ENCODE measurements around the gene GOLGA8J. TPM values are rescaled to one million over a fixed set of nuclear protein-coding genes. Genes with fewer than 3 reads are reported as not detected.
"Not testable (repeated sequence)": the region's sequence is repeated elsewhere in the genome, so short reads cannot be mapped to it uniquely, and the experiment has no call there.

The GOLGA8J gene, protein sequence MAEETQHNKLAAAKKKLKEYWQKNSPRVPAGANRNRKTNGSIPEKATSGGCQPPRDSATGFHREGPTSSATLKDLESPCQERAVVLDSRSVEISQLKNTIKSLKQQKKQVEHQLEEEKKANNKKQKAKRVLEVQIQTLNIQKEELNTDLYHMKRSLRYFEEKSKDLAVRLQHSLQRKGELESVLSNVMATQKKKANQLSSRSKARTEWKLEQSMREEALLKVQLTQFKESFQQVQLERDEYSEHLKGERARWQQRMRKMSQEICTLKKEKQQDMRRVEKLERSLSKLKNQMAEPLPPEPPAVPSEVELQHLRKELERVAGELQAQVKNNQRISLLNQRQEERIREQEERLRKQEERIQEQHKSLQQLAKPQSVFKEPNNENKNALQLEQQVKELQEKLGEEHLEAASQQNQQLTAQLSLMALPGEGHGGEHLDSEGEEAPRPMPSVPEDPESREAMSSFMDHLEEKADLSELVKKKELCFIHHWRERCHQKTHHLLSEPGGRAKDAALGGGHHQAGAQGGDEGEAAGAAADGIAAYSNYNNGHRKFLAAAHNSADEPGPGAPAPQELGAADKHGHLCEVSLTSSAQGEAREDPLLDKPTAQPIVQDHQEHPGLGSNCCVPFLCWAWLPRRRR
- total RNA-seq: not detected in 2 replicates

GRCh38 chr15:30082655-30083054 lies at the start of gene GOLGA8J:
TSS of gene GOLGA8J (plus strand) at chr15:30082955. CDS start at chr15:30083053, 98 bp downstream.
- H3K27ac Mint-ChIP-seq; intact Hi-C loops (cut with micrococcal nuclease): not testable (repeated sequence)

DNA sequence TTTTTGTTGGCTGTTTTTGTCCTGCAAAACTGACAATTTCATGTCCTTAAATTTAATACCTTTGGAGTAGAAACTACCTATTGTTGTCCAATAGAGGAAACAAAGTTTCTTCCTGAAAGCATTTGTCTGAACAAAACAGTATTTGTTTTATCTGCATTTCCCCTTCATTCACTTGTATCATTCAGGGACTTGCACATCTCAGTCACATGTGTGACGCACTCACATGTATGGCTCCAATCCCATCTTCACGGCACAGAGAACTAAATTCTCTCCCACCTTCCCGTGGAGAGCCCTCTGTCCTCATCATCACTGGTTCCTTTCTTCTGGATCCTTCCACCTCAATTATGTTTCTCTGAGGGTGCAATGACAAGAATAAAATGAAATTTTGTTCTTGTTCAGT lies 49.5 kb upstream of the GOLGA8J start:
- Mint-ChIP-seq H3K27ac (no peak overlapping the region), H3K4me1 (no peaks in the 10 kb centered on the region), H3K9me3 (no peaks in the 10 kb centered on the region), H3K36me3 (ENCODE audit: low read depth) (no peaks in the 10 kb centered on the region), H3K27me3 (no peaks in the 10 kb centered on the region), H3K4me3 (no peak overlapping the region)
- no peak for DNase-seq
- intact Hi-C loops (cut with micrococcal nuclease): no loop called here

More at GRCh38 chr15:30082655-30083054, at the start of gene GOLGA8J:
- not testable (repeated sequence) for DNase-seq; H3K36me3 Mint-ChIP-seq (ENCODE audit: low read depth); H3K27me3 Mint-ChIP-seq; H3K4me1 Mint-ChIP-seq; H3K4me3 Mint-ChIP-seq; H3K9me3 Mint-ChIP-seq

GRCh38 chr15:30033763-30034162 lies 49.0 kb upstream of the GOLGA8J start:
- H3K4me3 Mint-ChIP-seq: no peak overlapping the region
- H3K9me3 Mint-ChIP-seq: no peaks in the 10 kb centered on the region
- no peaks in the 10 kb centered on the region for H3K4me1 Mint-ChIP-seq
- intact Hi-C loops (cut with micrococcal nuclease): no loop called here
- no peaks in the 10 kb centered on the region for H3K27me3 Mint-ChIP-seq
- no peak for DNase-seq
- no peaks in the 10 kb centered on the region for H3K36me3 Mint-ChIP-seq (ENCODE audit: low read depth)
- H3K27ac Mint-ChIP-seq: no peak overlapping the region

DNA sequence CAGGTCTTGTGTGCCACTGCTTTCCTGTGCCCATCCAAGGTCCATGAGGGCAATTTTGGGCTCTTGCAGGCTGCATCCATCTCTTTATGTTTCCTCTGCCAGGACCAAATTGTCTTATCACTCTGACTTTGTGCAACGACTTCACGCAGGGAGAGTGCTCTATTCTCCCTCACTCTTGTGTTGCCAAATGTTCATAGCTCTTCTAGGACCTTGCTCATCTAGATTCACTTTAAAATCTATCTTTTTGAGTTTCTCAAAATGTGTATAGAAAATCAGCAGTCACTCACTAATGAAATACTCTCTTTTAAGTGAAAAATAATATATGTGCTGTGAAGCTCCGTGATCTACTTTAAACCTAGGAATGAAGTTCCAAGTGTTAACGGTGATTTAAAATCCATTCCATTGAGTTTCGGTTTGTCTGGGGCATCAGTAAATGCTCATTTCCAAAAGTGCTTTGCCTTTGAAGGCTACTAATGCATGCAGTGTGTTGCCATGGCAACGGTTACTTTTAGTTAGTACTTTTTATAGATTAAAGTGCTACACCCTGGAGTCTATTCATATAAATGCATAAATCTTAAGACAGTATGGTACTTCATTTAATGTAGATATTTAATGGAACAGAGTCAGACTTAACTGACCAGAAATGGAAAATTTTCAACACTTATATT lies 46.6 kb upstream of the GOLGA8J start:
- Mint-ChIP-seq H3K27me3 (no peaks in the 10 kb centered on the region), H3K4me3 (no peak overlapping the region), H3K9me3 (no peaks in the 10 kb centered on the region)

DNA sequence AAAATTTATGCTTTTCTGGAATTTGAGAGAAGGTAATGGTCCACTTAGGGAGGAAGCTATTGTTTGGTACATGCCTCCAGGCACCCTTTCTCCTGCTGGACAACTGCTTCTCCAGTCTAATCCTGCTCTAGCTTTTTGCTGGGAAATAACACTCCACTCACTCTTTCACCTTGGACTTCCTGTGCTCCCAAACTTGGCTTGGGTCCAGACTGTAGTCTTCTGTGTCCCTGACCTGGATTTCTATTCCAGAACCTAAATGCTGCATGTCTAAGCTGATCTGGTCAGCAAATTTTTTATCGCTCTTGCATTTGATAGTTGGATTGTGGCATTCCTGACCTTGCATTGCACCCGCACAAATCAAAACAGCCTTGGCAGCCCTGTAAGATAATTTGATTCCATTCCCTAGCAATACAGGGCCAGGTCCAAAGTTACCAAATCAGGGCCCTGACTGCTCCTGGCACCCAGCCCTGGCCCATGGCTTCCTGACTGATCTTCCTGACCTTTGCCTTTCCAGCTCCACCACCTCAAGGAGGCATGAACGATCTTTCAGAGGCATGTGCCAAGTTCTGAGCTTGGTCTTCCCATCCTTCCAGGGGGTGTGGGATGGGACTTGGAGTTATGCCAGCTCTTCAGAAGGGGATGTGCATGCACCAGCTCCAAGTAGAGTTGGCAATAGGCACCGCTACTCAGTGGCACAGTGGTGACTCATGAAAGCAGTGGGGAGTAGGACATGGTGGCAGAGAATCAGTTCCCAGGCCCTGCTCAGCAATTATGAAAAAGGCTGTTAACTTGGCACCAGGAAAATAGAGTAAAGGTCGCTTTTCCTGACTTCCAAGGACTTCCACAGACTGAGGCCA lies 43.9 kb upstream of the GOLGA8J start:
- no peak for DNase-seq
- Mint-ChIP-seq H3K4me1 (no peaks in the 10 kb centered on the region), H3K4me3 (no peak overlapping the region), H3K36me3 (ENCODE audit: low read depth) (no peaks in the 10 kb centered on the region), H3K27ac (no peak overlapping the region), H3K27me3 (no peaks in the 10 kb centered on the region), H3K9me3 (no peaks in the 10 kb centered on the region)
- intact Hi-C loops (cut with micrococcal nuclease): no loop called here

More for the DNA sequence above, 46.6 kb upstream of the GOLGA8J start:
- Mint-ChIP-seq H3K36me3 (ENCODE audit: low read depth) (no peaks in the 10 kb centered on the region), H3K27ac (no peak overlapping the region), H3K4me1 (no peaks in the 10 kb centered on the region)
- intact Hi-C loops (cut with micrococcal nuclease): no loop called here
- DNase-seq: no peak

- intact Hi-C loops (cut with micrococcal nuclease): no loop called here
- Mint-ChIP-seq H3K4me1 (no peaks in the 10 kb centered on the region), H3K9me3 (no peaks in the 10 kb centered on the region), H3K4me3 (no peak overlapping the region), H3K36me3 (ENCODE audit: low read depth) (no peaks in the 10 kb centered on the region), H3K27ac (no peak overlapping the region), H3K27me3 (no peaks in the 10 kb centered on the region)
- DNase-seq: no peak
Measured at GRCh38 chr15:30041868-30042267, 40.9 kb upstream of the GOLGA8J start.

- H3K27me3 Mint-ChIP-seq: no peaks in the 10 kb centered on the region
- no peak for DNase-seq
Measured at GRCh38 chr15:30042556-30042955, 40.2 kb upstream of the GOLGA8J start.

DNA sequence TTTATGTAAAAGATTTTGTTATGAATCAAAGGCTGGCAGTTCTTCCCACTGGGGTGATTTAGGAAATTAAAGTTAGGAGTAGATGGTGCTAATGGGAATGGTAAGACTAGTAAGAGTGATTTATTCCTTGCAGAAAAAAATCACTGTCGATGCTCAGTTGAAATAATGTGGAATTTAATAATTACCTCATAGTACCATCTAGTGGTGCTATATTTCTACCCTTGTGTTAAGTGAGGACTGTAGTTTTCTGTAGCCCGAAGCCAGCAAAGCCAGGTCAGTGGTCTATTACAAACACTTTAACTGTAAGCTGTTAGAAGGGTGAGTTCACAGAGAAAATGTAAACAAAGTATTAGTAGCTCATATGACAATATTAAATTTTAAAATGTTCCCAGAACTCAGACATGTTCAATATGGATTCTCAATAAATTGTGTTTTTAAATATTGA lies 39.5 kb upstream of the GOLGA8J start:
- H3K36me3 Mint-ChIP-seq (ENCODE audit: low read depth): no peaks in the 10 kb centered on the region
- intact Hi-C loops (cut with micrococcal nuclease): no loop called here

More at GRCh38 chr15:30042556-30042955, 40.2 kb upstream of the GOLGA8J start:
- H3K36me3 Mint-ChIP-seq (ENCODE audit: low read depth): no peaks in the 10 kb centered on the region
- H3K9me3 Mint-ChIP-seq: no peaks in the 10 kb centered on the region
- no peaks in the 10 kb centered on the region for H3K4me1 Mint-ChIP-seq
- no peak overlapping the region for H3K4me3 Mint-ChIP-seq
- H3K27ac Mint-ChIP-seq: no peak overlapping the region
- intact Hi-C loops (cut with micrococcal nuclease): no loop called here

DNA sequence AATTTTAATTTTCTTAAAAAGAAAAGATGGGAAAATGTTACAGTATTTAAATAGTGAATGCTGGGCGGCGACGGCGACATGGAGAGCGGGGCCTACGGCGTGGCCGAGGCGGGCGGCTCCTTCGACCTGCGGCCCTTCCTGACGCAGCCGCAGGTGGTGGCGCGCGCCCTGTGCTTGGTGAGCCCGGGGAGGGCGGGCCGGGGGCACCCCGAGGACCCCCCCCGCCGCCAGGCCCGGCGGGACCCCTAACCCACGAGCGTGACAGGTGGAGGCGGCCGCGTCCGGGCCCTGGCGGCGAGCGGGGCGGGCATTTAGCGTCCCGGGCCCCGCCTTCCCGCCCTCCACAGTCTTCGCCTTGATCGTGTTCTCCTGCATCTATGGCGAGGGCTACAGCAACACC lies 38.4 kb upstream of the GOLGA8J start:
- H3K4me3 Mint-ChIP-seq: no peak overlapping the region
- no peaks in the 10 kb centered on the region for H3K27me3 Mint-ChIP-seq
- no peaks in the 10 kb centered on the region for H3K9me3 Mint-ChIP-seq
- no peaks in the 10 kb centered on the region for H3K36me3 Mint-ChIP-seq (ENCODE audit: low read depth)
- intact Hi-C loops (cut with micrococcal nuclease): no loop called here
- H3K4me1 Mint-ChIP-seq: no peaks in the 10 kb centered on the region
- no peak overlapping the region for H3K27ac Mint-ChIP-seq
- no peak for DNase-seq

More for the DNA sequence above, 39.5 kb upstream of the GOLGA8J start:
- no peak for DNase-seq
- no peak overlapping the region for H3K4me3 Mint-ChIP-seq
- no peaks in the 10 kb centered on the region for H3K4me1 Mint-ChIP-seq
- no peaks in the 10 kb centered on the region for H3K27me3 Mint-ChIP-seq
- no peak overlapping the region for H3K27ac Mint-ChIP-seq
- no peaks in the 10 kb centered on the region for H3K9me3 Mint-ChIP-seq

- H3K4me1 Mint-ChIP-seq; H3K27me3 Mint-ChIP-seq; H3K9me3 Mint-ChIP-seq; H3K4me3 Mint-ChIP-seq; H3K27ac Mint-ChIP-seq; H3K36me3 Mint-ChIP-seq (ENCODE audit: low read depth); DNase-seq; intact Hi-C loops (cut with micrococcal nuclease): not testable (repeated sequence)
Measured at GRCh38 chr15:30044826-30045225, 37.9 kb upstream of the GOLGA8J start.

DNA sequence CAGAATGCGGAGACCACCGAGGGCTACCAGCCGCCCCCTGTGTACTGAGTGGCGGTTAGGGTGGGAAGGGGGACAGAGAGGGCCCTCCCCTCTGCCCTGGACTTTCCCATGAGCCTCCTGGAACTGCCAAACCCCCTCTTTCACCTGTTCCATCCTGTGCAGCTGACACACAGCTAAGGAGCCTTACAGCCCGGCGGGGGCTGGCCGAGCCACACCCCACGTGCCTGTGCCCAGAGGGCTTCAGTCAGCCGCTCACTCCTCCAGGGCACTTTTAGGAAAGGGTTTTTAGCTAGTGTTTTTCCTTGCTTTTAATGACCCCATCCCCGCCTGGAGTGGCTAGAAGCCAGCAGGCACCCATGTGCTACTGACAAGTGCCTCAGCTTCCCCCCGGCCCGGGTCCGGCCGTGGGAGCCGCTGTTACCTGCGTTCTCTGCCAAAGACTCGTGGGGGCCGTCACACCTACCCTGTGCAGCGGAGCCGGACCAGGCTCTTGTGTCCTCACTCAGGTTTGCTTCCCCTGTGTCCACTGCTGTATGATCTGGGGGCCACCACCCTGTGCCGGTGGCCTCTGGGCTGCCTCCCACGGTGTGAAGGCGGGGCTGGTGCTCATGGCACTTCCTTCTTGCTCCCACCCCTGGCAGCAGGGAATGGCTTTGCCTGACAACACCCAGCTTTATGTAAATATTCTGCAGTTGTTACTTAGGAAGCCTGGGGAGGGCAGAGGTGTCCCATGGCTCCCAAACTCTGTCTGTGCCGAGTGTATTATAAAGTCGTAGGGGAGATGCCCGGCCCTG lies 37.3 kb upstream of the GOLGA8J start:
- H3K4me3 Mint-ChIP-seq; intact Hi-C loops (cut with micrococcal nuclease); H3K27me3 Mint-ChIP-seq; H3K9me3 Mint-ChIP-seq; H3K36me3 Mint-ChIP-seq (ENCODE audit: low read depth); DNase-seq; H3K27ac Mint-ChIP-seq; H3K4me1 Mint-ChIP-seq: not testable (repeated sequence)

GRCh38 chr15:30046430-30046829 lies 36.3 kb upstream of the GOLGA8J start:
- Mint-ChIP-seq H3K4me3 (no peak overlapping the region), H3K36me3 (ENCODE audit: low read depth) (no peaks in the 10 kb centered on the region), H3K4me1 (no peaks in the 10 kb centered on the region), H3K27ac (no peak overlapping the region), H3K9me3 (no peaks in the 10 kb centered on the region), H3K27me3 (peaks cover 2% of the 10 kb centered on the region)
- intact Hi-C loops (cut with micrococcal nuclease): no loop called here
- no peak for DNase-seq

- intact Hi-C loops (cut with micrococcal nuclease): no loop called here
- H3K27ac Mint-ChIP-seq: no peak overlapping the region
- H3K4me3 Mint-ChIP-seq: no peak overlapping the region
- peaks cover 6% of the 10 kb centered on the region for H3K27me3 Mint-ChIP-seq
- H3K4me1 Mint-ChIP-seq: no peaks in the 10 kb centered on the region
- H3K9me3 Mint-ChIP-seq: no peaks in the 10 kb centered on the region
- DNase-seq: no peak
- H3K36me3 Mint-ChIP-seq (ENCODE audit: low read depth): no peaks in the 10 kb centered on the region
Measured at GRCh38 chr15:30055604-30056003, 27.2 kb upstream of the GOLGA8J start.
